Stimulated activated CD4-positive, alpha-beta T cell treated with anti-CD3 and anti-CD28 coated beads, TNF-alpha, amount 100 ng/mL, for 24 hours (primary cell): ENCODE measurements around the gene STARD13.
"Not testable (repeated sequence)": the region's sequence is repeated elsewhere in the genome, so short reads cannot be mapped to it uniquely, and the experiment has no call there.

Source experiments
- DNase-seq, 3 experiments: peaks; one replicate each; pipeline ENCODE4 v3.0.0-alpha.2; 2020; ENCODE audit warnings: low read depth in 3 of 3

The STARD13 gene

GRCh38 chr13:33257841-33258807 is 27.4 kb downstream of the STARD13 start:
- no peak for DNase-seq

- no peak for DNase-seq
These were observed 29.3 kb downstream of the STARD13 start for GRCh38 chr13:33256148-33256840.

- no peak for DNase-seq
These were observed 33.4 kb downstream of the STARD13 start for GRCh38 chr13:33252135-33252534.

GRCh38 chr13:33251131-33251661 is 34.4 kb downstream of the STARD13 start:
- DNase-seq = no peak

GRCh38 chr13:33250609-33251008 is 34.9 kb downstream of the STARD13 start:
- no peak for DNase-seq

GRCh38 chr13:33249894-33250293 is 35.7 kb downstream of the STARD13 start:
- DNase-seq = no peak

- no peak for DNase-seq
These were observed 36.5 kb downstream of the STARD13 start for GRCh38 chr13:33249066-33249465.

- no peak for DNase-seq
These were observed 39.9 kb downstream of the STARD13 start for GRCh38 chr13:33245505-33246158.

GRCh38 chr13:33244907-33245287 is 40.7 kb downstream of the STARD13 start:
- DNase-seq = no peak

- DNase-seq = no peak
These were observed 41.2 kb downstream of the STARD13 start for GRCh38 chr13:33244210-33244906.

GRCh38 chr13:33242984-33243617 is 42.5 kb downstream of the STARD13 start:
- DNase-seq = no peak

- DNase-seq = not testable (repeated sequence)
These were observed 43.2 kb downstream of the STARD13 start for GRCh38 chr13:33242372-33242771.

GRCh38 chr13:33236021-33236420 is 49.5 kb downstream of the STARD13 start:
- no peak for DNase-seq

- DNase-seq = no peak
These were observed 50.0 kb downstream of the STARD13 start for GRCh38 chr13:33235564-33235963.

GRCh38 chr13:33235078-33235477 is 50.5 kb downstream of the STARD13 start:
- no peak for DNase-seq

- no peak for DNase-seq
These were observed 52.0 kb downstream of the STARD13 start for GRCh38 chr13:33233547-33233946.

- DNase-seq = no peak
These were observed 52.7 kb downstream of the STARD13 start for GRCh38 chr13:33232883-33233282.

- no peak for DNase-seq
These were observed 54.2 kb downstream of the STARD13 start for GRCh38 chr13:33231339-33231738.

- no peak for DNase-seq
These were observed 55.2 kb downstream of the STARD13 start for GRCh38 chr13:33230178-33230881.

GRCh38 chr13:33229446-33230177 is 55.9 kb downstream of the STARD13 start:
- no peak for DNase-seq
